ENCODE data around the gene UMAD1.
"Not testable (repeated sequence)": the region's sequence is repeated elsewhere in the genome, so short reads cannot be mapped to it uniquely, and the experiment has no call there.

UMAD1 gene

DNA sequence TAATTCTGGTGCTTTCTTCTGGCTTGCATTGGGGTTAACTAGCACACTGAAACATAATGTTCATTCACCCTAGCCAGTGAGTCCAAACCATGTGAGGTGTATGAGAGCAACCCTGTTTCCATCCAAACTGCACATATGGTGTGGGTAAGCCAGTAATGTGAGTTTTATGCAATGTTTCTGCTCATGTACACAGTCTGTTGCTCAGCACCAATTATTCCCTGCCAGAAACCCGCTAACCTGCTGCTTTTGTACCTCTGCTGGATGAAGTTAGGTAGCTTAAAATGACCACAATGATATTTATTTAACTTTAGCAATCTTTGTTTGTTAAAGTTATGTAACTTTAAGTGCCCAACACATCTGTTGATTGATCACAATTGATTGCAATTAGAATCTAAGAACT lies 171.6 kb downstream of the UMAD1 start:
- H3K4me3 ChIP-seq (ENCODE audit: low read depth, low read length): no peak overlapping the region
- no peak for DNase-seq (ENCODE audit: low read depth)

DNA sequence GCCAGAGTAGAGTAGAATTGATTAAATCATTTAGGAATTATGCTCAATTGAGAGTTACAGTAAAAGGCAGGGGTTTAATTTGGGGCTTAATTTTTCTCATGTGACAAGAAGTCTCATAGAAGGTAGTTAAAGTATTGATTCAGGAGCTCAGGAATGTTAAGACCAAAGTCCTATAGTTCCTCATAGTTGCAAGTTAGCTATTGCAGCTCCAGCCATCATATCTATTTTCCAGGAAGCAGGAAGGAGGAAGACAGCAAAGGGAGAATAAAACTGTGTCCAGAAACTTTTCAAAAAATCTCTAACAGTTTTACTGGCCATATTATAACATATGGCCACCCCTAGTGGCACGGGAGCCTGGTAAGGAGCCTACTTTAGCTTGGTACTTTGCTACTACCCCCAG lies 174.8 kb downstream of the UMAD1 start:
- DNase-seq (ENCODE audit: low read depth): no peak
- no peak overlapping the region for H3K4me3 ChIP-seq (ENCODE audit: low read depth, low read length)

DNA sequence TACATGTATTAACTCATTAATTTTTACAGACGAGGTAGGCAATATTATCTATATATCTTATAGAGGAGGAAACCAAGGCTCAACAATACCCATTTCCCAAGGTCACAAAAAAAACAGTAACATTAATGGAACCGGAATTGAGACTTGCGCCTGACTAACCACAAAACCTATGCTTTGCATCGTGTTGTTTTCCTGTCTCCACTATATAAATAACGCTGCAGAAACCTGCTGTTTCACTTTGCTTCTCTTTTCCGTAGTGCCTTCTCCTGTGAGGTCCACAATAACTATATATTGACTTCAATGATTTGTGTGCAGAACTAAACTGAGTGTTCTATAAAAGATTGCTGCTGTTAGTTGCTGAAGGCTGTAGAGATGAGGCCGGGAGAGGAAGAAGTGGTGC lies 175.5 kb downstream of the UMAD1 start:
- no peak overlapping the region for H3K4me3 ChIP-seq (ENCODE audit: low read depth, low read length)
- no peak for DNase-seq (ENCODE audit: low read depth)

DNA sequence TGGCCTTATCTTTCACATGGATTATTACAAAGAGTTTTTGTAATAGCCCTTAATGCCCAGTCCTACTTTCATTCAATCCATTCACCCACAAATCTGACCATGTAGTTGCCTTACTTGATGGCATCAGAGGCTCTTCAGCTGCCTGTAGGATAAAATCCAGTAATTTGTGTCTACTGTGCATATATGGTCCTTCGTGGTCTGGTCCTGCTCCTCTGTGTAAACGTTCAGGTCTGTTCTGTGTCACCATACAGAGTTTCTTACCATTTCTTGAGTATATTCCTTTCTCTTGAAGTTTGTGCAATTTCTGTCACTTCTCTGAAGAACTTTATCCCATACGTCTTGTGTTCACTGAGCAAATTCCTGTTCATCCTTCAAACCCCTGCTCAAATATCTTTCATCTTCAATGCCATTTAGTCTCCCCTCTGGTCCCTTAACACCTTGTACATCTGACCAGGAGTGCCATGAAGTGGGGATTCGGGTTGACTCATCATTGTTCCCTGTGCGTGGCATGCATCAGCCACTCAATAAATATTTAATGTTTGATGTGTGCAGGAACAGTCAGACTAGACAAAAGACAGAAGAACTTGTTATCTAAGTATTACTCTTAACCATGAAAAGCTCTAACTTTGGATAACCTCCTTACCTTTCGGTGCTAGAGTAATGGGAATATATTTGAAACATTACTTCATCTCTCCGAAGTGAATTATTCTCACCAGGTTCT lies 176.4 kb downstream of the UMAD1 start:
- no peak for DNase-seq (ENCODE audit: low read depth)
- no peak overlapping the region for H3K4me3 ChIP-seq (ENCODE audit: low read depth, low read length)

DNA sequence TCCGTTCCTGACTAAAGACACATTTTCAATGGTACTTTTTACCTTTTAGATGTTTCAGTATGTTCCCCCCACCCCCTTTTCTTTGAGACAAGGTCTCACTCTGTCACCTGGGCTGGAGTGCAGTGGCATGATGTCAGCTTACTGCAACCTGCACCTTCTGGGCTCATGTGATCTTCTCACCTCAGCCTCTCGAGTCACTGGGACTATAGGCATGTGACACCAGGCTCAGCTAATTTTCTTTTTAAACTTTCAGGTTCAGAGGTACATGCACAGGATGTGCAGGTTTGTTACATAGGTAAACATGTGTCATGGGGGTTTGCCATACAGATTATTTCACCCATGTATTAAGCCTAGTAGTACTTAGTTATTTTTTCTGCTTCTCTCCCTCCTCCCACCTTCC lies 177.2 kb downstream of the UMAD1 start:
- no peak for DNase-seq (ENCODE audit: low read depth)
- no peak overlapping the region for H3K4me3 ChIP-seq (ENCODE audit: low read depth, low read length)

DNA sequence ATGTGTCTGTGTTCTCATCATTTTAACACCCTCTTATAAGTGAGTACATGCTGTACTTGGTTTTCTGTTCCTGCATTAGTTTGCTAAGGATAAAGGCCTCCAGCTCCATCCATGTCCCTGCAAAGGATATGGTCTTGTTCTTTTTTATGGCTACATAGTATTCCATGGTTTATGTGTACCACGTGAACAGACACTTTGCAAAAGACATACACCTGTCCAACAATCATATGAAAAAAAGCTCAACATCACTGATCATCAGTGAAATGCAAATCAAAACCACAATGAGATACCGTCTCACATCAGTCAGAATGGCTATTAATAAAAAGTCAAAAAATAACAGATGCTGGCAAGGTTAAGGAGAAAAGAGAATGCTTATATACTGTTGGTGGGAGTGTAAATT lies 177.6 kb downstream of the UMAD1 start:
- DNase-seq (ENCODE audit: low read depth): not testable (repeated sequence)

DNA sequence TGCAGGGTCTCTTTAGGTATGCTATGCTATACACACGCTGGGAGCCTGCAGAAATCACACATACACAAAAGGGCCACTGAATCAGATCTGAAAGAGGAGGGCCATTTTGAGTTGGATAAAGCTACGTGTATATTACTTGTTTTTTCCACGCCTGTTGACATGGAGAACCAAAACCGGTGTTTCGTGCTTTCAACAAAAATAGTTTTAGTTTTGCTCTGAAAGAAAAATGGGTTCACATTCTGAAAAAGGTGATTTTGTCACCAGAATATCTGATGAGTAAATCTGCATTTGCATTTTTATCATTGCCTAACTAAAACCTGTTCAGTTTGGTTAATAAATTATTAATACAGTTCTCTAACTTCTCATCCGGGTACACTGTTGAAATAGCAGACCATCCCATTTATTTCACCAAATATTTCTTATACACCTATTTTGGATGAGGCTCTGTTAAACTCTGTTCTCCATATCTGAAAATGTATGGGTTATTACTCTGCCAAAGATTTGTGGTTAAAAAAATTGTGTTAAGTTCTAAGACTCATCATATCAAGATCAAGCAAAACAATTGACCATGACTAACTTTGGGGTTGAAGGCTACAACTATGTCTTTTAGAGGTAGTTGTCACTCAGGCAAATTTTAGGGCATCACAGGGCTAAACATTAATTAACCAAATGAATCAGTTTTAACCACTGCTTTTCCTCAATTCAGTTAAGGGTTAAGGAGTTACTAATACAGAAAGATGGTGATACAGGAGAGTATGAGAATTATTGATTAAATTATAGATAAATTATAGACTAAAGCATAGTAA lies 179.1 kb downstream of the UMAD1 start:
- DNase-seq (ENCODE audit: low read depth): no peak
- no peak overlapping the region for H3K4me3 ChIP-seq (ENCODE audit: low read depth, low read length)

More for the DNA sequence above, 177.6 kb downstream of the UMAD1 start:
- H3K4me3 ChIP-seq (ENCODE audit: low read depth, low read length): not testable (repeated sequence)

DNA sequence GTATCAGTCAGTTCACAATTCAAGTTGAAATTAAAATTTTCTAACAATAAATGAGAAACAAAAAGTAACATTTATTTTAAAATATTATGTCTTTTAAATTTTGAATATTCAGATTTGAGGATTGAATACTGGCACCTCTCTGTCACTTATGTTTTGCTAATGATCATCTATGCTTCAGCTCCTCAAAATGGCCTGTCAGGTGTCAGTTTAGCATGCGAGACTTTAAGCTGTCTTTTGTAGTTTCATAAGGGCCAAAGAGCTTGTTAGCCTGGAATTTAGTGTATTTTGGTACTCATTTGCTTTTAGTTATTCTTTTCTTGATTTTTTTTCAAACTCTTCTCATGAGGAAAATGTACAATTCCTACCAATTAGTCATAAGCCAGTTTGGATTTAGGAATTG lies 179.9 kb downstream of the UMAD1 start:
- H3K4me3 ChIP-seq (ENCODE audit: low read depth, low read length): no peak overlapping the region
- no peak for DNase-seq (ENCODE audit: low read depth)

DNA sequence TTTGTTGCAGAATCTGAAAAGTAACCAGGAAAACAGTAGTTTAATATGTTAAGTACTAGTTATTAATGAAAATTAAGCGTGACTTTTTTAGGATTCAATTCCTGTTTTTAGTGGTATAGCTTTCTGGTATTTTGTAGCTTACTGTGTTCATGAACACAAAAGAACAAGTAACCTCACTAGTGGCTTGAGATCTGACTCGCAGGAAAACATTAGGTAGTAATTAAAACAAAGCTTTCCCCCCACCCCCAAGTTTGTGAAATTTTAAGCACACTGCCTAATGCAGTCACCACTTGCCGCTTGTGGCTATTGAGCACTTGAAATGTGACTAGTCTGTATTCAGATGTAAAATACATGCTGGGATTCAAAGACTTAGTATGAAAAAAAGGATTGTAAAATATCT lies 180.4 kb downstream of the UMAD1 start:
- DNase-seq (ENCODE audit: low read depth): no peak
- H3K4me3 ChIP-seq (ENCODE audit: low read depth, low read length): no peak overlapping the region

DNA sequence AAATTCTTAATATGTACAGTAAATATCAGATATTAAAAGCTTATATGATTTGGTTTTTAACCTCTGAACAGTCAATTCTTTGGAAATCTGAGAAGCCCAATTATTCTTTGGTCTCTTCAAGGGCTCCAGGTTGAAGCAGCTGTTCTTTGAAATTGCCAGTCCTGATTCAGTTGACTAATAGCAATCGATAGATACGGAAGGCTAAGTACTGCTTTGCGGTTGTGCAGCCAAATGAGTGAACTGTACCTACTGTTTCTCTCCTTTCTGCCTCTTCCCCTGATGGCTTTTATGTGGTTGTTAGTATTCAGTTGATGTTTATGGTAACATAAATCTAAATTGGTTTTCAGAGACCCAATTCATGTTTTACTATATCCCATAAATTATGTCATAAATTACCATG lies 181.0 kb downstream of the UMAD1 start:
- H3K4me3 ChIP-seq (ENCODE audit: low read depth, low read length): no peak overlapping the region
- no peak for DNase-seq (ENCODE audit: low read depth)

DNA sequence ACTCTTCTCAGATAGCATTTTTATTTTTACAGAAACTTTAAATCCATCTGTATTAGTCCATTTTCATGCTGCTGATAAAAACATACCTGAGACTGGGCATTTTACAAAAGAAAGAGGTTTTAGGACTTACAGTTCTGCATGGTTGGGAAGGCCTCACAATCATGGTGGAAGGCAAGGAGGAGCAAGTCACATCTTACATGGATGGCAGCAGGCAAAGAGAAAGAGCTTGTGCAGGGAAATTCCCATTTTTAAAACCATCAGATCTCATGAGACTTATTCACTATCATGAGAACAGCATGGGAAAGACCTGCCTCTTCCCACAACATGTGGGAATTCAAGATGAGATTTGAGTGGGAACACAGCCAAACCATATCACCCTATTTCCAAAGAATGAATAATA lies 184.7 kb downstream of the UMAD1 start:
- DNase-seq (ENCODE audit: low read depth); H3K4me3 ChIP-seq (ENCODE audit: low read depth, low read length): not testable (repeated sequence)

DNA sequence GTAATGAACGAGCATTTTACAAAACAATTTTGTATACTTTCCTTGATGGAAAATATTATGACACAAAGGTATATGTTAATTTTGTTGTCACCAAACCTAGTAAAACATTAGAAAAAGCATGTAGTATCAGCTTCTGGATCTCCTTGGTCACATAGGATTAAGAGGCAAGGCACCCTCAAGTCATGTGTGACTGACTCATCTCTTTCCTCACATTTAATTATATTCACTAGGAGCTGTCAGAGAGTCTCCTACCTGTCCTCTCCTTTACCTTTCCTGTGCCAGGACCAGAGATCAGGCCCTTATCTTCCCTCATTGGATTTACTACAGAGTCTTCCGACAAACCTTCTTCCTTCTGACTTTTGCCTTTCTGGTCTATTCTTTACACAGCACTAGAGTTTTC lies 189.1 kb downstream of the UMAD1 start:
- no peak for DNase-seq (ENCODE audit: low read depth)

DNA sequence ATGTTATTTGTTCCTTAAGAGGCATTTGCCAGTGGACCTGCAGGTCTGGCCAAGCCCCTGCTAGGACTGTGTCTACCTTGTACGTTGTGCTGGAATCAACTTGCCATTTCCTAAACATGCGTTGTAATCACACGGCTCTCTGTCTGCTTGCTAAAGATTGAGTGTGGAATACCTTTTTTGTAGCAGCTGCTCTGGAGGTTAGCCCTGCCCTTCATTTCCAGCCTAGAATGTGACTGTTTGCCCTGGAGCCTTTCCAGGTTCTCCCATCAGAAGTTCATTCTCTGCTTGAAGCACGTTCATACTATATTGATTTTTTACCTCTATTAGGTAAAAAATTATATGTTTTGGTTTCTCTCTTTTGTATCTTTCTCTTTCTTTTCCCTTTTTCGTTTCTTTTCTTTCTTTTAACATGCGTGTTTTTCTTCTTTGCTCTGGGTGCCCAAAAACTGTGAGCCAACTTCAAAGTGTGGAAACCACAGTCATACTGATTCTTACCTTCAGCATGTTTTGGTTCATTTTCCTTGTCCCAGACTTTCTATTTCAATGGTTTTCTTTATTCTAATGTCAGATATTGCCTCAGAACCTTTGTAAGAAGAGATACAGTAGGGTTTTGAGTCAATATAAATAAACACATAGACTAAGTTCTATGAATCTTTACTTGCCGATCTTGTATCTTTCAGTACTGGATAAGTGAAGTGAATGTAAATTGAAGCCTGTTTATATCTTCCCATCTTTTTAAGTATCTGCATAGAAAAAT lies 189.7 kb downstream of the UMAD1 start:
- no peak overlapping the region for H3K4me3 ChIP-seq (ENCODE audit: low read depth, low read length)
- DNase-seq (ENCODE audit: low read depth): no peak

More for the DNA sequence above, 189.1 kb downstream of the UMAD1 start:
- H3K4me3 ChIP-seq (ENCODE audit: low read depth, low read length): no peak overlapping the region

DNA sequence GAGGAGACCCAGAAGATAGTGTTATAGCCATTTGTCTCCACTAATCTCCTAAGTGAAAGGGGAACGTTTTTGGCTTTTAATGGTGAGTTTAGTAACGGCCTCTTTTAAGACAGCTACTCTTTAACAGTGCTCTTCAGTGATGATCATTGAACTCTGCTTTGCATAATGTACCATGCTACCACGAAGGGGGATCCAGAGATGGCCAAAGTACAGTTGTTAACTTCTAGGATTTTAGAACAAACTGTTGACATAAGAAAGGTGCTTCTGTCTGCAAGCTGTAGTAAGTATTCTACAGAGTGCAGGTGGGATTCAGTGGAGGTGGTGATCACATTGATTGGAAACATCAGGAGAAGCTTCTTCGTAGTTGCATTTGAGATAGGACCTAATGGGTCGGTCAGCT lies 192.0 kb downstream of the UMAD1 start:
- H3K4me3 ChIP-seq (ENCODE audit: low read depth, low read length): no peak overlapping the region
- DNase-seq (ENCODE audit: low read depth): no peak

DNA sequence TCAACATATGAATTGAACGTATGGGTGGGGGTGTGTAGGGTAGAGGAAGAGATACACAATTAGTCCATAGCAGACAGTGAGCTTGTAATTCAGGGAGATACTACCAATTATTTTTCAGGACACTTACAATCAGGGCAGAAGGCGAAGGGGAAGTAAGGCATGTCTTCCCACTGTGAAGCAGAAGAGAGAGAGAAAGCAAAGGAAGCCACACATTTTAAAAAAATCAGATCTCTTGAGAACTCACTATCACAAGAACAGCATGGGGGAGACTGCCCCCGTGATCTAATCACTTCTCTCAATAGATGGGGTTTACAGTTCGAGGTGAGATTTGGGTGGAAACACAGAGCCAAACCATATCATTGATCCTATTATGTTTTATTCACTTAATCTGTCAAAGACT lies 194.2 kb downstream of the UMAD1 start:
- no peak overlapping the region for H3K4me3 ChIP-seq (ENCODE audit: low read depth, low read length)
- no peak for DNase-seq (ENCODE audit: low read depth)

DNA sequence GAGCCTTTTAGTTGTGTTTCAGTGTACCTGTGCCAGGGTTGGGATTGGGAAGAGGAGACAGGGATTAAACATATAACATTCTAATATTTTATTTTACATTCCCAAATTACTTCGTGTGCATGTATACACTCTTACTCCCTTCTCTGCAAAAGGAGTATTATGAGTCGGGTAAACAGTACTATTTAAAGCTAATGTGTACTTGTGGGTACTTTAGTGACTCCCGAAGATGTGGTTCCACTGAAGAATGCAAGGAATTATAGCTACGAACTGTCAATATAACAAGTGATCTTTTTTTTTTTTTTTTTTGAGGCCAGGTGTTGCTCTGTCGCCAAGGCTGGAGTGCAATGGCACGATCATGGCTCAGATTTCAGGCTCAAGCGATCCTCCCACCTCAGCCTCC lies 200.5 kb downstream of the UMAD1 start:
- no peak overlapping the region for H3K4me3 ChIP-seq (ENCODE audit: low read depth, low read length)
- DNase-seq (ENCODE audit: low read depth): no peak

DNA sequence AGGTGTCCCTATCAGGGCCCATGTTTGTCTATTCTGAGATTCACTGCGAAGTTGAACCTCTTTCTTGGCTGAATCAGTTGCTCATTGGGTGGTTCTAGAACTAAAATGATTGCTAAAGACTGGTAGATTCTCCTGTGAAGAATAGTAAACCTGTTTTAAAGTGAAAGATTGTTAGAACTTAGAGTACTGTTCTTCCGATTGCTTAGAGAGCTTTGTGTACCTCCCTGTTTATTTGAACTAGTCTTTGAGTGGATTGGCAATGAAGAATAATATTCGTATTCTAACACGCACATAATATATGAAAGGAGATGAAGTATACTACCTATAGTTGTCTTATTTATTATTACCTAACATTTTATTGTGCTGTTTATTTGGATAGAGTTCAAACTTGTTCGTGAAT lies 202.7 kb downstream of the UMAD1 start:
- no peak overlapping the region for H3K4me3 ChIP-seq (ENCODE audit: low read depth, low read length)

DNA sequence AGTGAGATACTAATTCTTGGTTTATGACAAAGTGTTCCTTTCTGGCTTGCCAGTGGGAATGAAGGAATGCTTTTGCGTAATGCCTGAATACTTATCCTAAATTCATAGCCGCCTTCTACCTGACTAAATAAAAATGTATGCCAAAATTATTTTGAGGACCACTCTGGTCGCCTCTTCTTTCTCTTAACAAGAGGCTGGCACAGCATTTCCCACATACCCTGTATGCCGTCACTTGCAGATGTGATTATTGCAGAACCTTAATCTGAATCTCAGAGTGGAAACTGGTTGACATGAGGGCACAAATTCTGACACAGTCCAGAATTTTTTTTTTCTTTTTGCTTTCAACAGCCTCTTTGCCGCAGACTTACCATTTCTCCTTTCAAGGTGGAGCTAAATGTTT lies 203.4 kb downstream of the UMAD1 start:
- no peak overlapping the region for H3K4me3 ChIP-seq (ENCODE audit: low read depth, low read length)
- DNase-seq (ENCODE audit: low read depth): no peak

More for the DNA sequence above, 202.7 kb downstream of the UMAD1 start:
- DNase-seq (ENCODE audit: low read depth): no peak

DNA sequence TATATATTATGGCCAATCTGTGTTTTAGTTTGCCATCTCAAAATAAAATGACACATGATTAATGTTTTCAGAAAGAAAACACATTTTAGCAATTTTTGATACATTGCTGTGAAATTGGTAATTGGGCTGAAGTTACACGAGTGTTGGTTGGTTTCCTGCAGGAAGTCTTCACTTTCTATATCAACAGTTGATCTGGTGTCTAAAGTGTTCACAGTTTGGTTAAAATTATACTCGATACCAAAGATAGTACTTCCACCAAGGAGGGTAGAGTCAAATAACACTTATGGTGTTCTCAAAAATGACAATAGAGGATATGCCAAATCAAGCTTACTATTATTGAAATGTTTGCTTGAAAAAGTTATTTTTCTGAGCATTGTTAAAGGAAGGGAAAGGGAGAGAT lies 207.7 kb downstream of the UMAD1 start:
- no peak for DNase-seq (ENCODE audit: low read depth)
- H3K4me3 ChIP-seq (ENCODE audit: low read depth, low read length): no peak overlapping the region

DNA sequence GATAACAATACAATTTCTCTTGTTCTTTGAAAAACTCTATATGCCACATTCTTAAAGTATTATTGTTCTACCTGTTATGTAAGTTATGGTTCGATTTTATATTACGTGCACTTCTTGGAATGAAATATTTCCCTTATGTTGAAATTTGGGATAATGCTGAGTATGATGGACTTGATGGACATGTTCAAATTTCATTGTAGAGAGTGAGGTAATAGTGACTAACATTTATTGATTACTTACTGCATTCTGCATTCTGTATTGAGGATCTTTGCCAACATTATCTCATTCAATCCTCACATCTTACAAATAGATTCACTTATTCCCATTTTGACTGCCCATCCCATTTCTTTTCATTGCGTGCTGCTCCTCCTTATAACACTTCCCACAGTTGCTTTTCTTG lies 208.3 kb downstream of the UMAD1 start:
- H3K4me3 ChIP-seq (ENCODE audit: low read depth, low read length): no peak overlapping the region
- DNase-seq (ENCODE audit: low read depth): no peak

Data from skeletal muscle cell (primary cell).